ENCODE results near the gene EFCAB9. TPM values are rescaled to one million over a fixed set of nuclear protein-coding genes. Genes with fewer than 3 reads are reported as not detected.
A peak's percentile ranks its signal among the peaks of the same experiment; 100 is the strongest.

EFCAB9 gene
- polyA plus RNA-seq, 1 of the 3 experiments (the other 2 are of a cell fraction), result 0.10 TPM

GRCh38 chr5:172188033-172188892, 5.7 kb upstream of the EFCAB9 start, which contains the start of gene STK10:
STK10 (minus strand) TSS chr5:172188224; CDS start chr5:172188042, 182 bp downstream.
- peak within 1 kb of the TSS; percentile 67 to 80 for H3K27ac ChIP-seq (ENCODE audit: low read depth in 2 of 2, low read length in 1 of 2)
- ChIA-PET CTCF (interaction anchor here (0.6 to 5.8 kb wide), 48 partner anchors 9 to 280 kb away, joined by 3 to 60 read pairs (median 4); partner anchors contain the start of genes FBXW11 and UBTD2), POLR2A (interaction anchor here (0.8 to 1.3 kb wide), 4 partner anchors 37 to 182 kb away, joined by 3 to 4 read pairs (median 4); partner anchors contain the start of gene FBXW11)
- peak within 1 kb of the TSS; percentile 93 for H3K4me2 ChIP-seq
- H3F3A ChIP-seq (replicated peaks; ENCODE audit: insufficient read depth), result peaks cover 15% of the 10 kb centered on the region
- DNase-seq, result peak; percentile 98
- H3K4me1 ChIP-seq (ENCODE audit: control insufficient read depth in 1 of 2, insufficient read depth in 2 of 2, low read depth in 1 of 2, low read length in 1 of 2), result peaks cover 0 to 5% of the 10 kb centered on the region in 2 experiments; a peak in 1 of 4 replicates
- H3K9me2 ChIP-seq, result no peaks in the 10 kb centered on the region
- peak within 1 kb of the TSS; percentile 84 for H3K9ac ChIP-seq
- 0% methylated on average over 9 of the region's 102 CpGs for WGBS (ENCODE audit: low lambda C conversion rate)
- peak within 1 kb of the TSS; percentile 95 for H2AFZ ChIP-seq (ENCODE audit: low read depth)
- peaks cover 0 to 4% of the 10 kb centered on the region in 2 experiments for H3K36me3 ChIP-seq (replicated peaks in 1 of 2; ENCODE audit: control insufficient read depth in 1 of 2, insufficient read depth in 2 of 2, low read length in 1 of 2)
- 0 out of 2 replicates have a peak, but pooled peaks cover 4% of the 10 kb centered on the region for H4K20me1 ChIP-seq (ENCODE audit: insufficient read depth)
- H3K27me3 ChIP-seq (ENCODE audit: insufficient read depth), result no peaks in the 10 kb centered on the region
- H3K9me3 ChIP-seq, result no peaks in the 10 kb centered on the region
- H3K79me2 ChIP-seq (ENCODE audit: insufficient read depth), result peaks cover 36% of the 10 kb centered on the region
- H3K4me3 ChIP-seq (ENCODE audit: low read depth in 2 of 2, low read length in 1 of 2), result peak within 1 kb of the TSS; percentile 70 to 99
- peak; percentile 46 for TF ChIP-seq CHD2 (IDR thresholded peaks at IDR 0.05; ENCODE audit: low read length, partially characterized antibody)
- no peak for TF ChIP-seq EZH2phosphoT487 (IDR thresholded peaks at IDR 0.05; ENCODE audit: borderline replicate concordance, low read depth)
- TF ChIP-seq NFIC (IDR thresholded peaks at IDR 0.05; ENCODE audit: borderline replicate concordance), result peak; percentile 35; the same call in 1 of the 2 replicates
- TF ChIP-seq RCOR1 (IDR thresholded peaks at IDR 0.05; ENCODE audit: low read length), result peak; percentile 50; the same call in 1 of the 2 replicates
- TF ChIP-seq, protein P1, sequence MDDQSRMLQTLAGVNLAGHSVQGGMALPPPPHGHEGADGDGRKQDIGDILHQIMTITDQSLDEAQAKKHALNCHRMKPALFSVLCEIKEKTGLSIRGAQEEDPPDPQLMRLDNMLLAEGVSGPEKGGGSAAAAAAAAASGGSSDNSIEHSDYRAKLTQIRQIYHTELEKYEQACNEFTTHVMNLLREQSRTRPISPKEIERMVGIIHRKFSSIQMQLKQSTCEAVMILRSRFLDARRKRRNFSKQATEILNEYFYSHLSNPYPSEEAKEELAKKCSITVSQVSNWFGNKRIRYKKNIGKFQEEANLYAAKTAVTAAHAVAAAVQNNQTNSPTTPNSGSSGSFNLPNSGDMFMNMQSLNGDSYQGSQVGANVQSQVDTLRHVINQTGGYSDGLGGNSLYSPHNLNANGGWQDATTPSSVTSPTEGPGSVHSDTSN (IDR thresholded peaks at IDR 0.05), result no peak
- TF ChIP-seq USF1 (IDR thresholded peaks at IDR 0.05; ENCODE audit: borderline replicate concordance, low read depth), result no peak
- no peak for TF ChIP-seq RXRA (IDR thresholded peaks at IDR 0.05; ENCODE audit: borderline replicate concordance, low read depth)
- TF ChIP-seq, protein P2, sequence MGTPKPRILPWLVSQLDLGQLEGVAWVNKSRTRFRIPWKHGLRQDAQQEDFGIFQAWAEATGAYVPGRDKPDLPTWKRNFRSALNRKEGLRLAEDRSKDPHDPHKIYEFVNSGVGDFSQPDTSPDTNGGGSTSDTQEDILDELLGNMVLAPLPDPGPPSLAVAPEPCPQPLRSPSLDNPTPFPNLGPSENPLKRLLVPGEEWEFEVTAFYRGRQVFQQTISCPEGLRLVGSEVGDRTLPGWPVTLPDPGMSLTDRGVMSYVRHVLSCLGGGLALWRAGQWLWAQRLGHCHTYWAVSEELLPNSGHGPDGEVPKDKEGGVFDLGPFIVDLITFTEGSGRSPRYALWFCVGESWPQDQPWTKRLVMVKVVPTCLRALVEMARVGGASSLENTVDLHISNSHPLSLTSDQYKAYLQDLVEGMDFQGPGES (IDR thresholded peaks at IDR 0.05; ENCODE audit: low read depth, low read length), result no peak
- no peak for TF ChIP-seq YY1 (IDR thresholded peaks at IDR 0.05; ENCODE audit: low read depth)
- TF ChIP-seq FOSL2 (IDR thresholded peaks at IDR 0.05; ENCODE audit: borderline replicate concordance, low read depth), result no peak
- 0 out of 4 replicates have a peak, but pooled peaks of 1 of the 2 experiments have one; percentile 30 for TF ChIP-seq EP300 (IDR thresholded peaks at IDR 0.05; ENCODE audit: borderline replicate concordance in 1 of 2, low read depth in 1 of 2, low read length in 1 of 2)
- peak; percentile 13; the same call in 1 of the 2 replicates for TF ChIP-seq TCF12 (IDR thresholded peaks at IDR 0.05)
- peak; percentile 88 for TF ChIP-seq RAD21 (IDR thresholded peaks at IDR 0.05; ENCODE audit: low read length)
- TF ChIP-seq SIN3A (IDR thresholded peaks at IDR 0.05; ENCODE audit: borderline replicate concordance, low read depth, low read length), result peak; percentile 68; the same call in 1 of the 2 replicates
- TF ChIP-seq TAF1 (IDR thresholded peaks at IDR 0.05; ENCODE audit: borderline replicate concordance, low read depth, low read length), result 0 out of 2 replicates have a peak, but pooled peaks have one; percentile 16
- TF ChIP-seq, protein P3, sequence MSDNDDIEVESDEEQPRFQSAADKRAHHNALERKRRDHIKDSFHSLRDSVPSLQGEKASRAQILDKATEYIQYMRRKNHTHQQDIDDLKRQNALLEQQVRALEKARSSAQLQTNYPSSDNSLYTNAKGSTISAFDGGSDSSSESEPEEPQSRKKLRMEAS (IDR thresholded peaks at IDR 0.05; ENCODE audit: low read depth), result peak; percentile 75; the same call in 1 of the 2 replicates
- TF ChIP-seq, protein P4, sequence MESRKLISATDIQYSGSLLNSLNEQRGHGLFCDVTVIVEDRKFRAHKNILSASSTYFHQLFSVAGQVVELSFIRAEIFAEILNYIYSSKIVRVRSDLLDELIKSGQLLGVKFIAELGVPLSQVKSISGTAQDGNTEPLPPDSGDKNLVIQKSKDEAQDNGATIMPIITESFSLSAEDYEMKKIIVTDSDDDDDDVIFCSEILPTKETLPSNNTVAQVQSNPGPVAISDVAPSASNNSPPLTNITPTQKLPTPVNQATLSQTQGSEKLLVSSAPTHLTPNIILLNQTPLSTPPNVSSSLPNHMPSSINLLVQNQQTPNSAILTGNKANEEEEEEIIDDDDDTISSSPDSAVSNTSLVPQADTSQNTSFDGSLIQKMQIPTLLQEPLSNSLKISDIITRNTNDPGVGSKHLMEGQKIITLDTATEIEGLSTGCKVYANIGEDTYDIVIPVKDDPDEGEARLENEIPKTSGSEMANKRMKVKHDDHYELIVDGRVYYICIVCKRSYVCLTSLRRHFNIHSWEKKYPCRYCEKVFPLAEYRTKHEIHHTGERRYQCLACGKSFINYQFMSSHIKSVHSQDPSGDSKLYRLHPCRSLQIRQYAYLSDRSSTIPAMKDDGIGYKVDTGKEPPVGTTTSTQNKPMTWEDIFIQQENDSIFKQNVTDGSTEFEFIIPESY (IDR thresholded peaks at IDR 0.05; ENCODE audit: borderline replicate concordance, low read depth), result no peak
- TF ChIP-seq NRF1 (IDR thresholded peaks at IDR 0.05; ENCODE audit: low read depth, low read length), result peak; percentile 44
- no peak for TF ChIP-seq TEAD4 (IDR thresholded peaks at IDR 0.05; ENCODE audit: borderline replicate concordance, insufficient read depth)
- peak; percentile 66 for TF ChIP-seq MXI1 (IDR thresholded peaks at IDR 0.05; ENCODE audit: low read depth, low read length)
- no peak for TF ChIP-seq JUND (IDR thresholded peaks at IDR 0.05)
- TF ChIP-seq GATA2 (CRISPR knock-in tag; IDR thresholded peaks at IDR 0.05), result no peak
